Peyer's patch (tissue), 4 donors: Measurements from ENCODE around the gene KCNMA1. TPM values are rescaled to one million over a fixed set of nuclear protein-coding genes. Genes with fewer than 3 reads are reported as not detected.

Experiments used
- DNase-seq, 3 donors: peaks; one replicate each; pipeline ENCODE4 v3.0.0-alpha.2; 2017 to 2019
- H3K27ac ChIP-seq, 4 donors: fragments of 200-600 bp; sonication (generic); one replicate each; pipeline ENCODE4 v1.5.1; 2016 to 2019
- H3K27me3 ChIP-seq, 2 donors: fragments of 200-600 bp; sonication (generic); one replicate each; pipeline ENCODE4 v1.5.1; 2019
- H3K36me3 ChIP-seq, 3 donors: fragments of 200-600 bp; sonication (generic); one replicate each; pipeline ENCODE4 v1.5.1; 2016 to 2019
- H3K4me1 ChIP-seq, 4 donors: fragments of 200-600 bp; sonication (generic); one replicate each; pipeline ENCODE4 v1.5.1; 2016 to 2019
- H3K4me3 ChIP-seq, 4 donors: fragments of 200-600 bp; sonication (generic); 1 replicate in 3 of 4; 2 replicates in 1 of 4; pipeline ENCODE4 v1.5.1; 2016 to 2019; ENCODE audit warnings: mild to moderate bottlenecking in 1 of 4
- H3K9me3 ChIP-seq, 4 donors: fragments of 200-600 bp; sonication (generic); one replicate each; pipeline ENCODE4 v1.5.1; 2016 to 2019; ENCODE audit warnings: mild to moderate bottlenecking in 1 of 4
- CTCF ChIP-seq, 6 experiments: fragments of 450-650 bp in 4 of 6; fragments of 200-600 bp in 2 of 6; sonication (generic) in 1 of 6; IDR thresholded peaks; one replicate each; pipeline ENCODE4 v1.5.1; 2017 to 2019; ENCODE audit warnings: antibody characterized with exemption in 6 of 6, mild to moderate bottlenecking in 3 of 6, moderate library complexity in 1 of 6
- POLR2A ChIP-seq, 2 donors: fragments of 450-650 bp; IDR thresholded peaks; one replicate each; pipeline ENCODE4 v1.5.1; 2017; ENCODE audit warnings: antibody characterized with exemption in 2 of 2, mild to moderate bottlenecking in 2 of 2, moderate library complexity in 2 of 2
- total RNA-seq, 4 donors: library from RNA; depleted of rRNA; stranded (reverse); fragments of >200 nt; gene quantifications; one replicate each; pipeline ENCODE4 v1.1.0, GENCODE V29; 2016

Gene KCNMA1
- total RNA-seq, 4 donors from 2014 or later = 17.8 to 29.1 (median 23.9) TPM

GRCh38 chr10:76920581-76920980, 717.0 kb downstream of the KCNMA1 start:
- TF ChIP-seq POLR2A (IDR thresholded peaks at IDR 0.05) (no peak), CTCF (IDR thresholded peaks at IDR 0.05) (no peak)
- Histone ChIP-seq H3K4me3 (no peak overlapping the region), H3K27me3 (no peaks in the 10 kb centered on the region), H3K36me3 (no peaks in the 10 kb centered on the region), H3K27ac (no peak overlapping the region), H3K4me1 (no peaks in the 10 kb centered on the region), H3K9me3 (no peaks in the 10 kb centered on the region)
- DNase-seq = no peak

- Histone ChIP-seq H3K4me3 (no peak overlapping the region), H3K27ac (no peak overlapping the region), H3K36me3 (no peaks in the 10 kb centered on the region), H3K27me3 (no peaks in the 10 kb centered on the region), H3K4me1 (no peaks in the 10 kb centered on the region), H3K9me3 (no peaks in the 10 kb centered on the region)
- no peak for DNase-seq
- no peak for TF ChIP-seq CTCF (IDR thresholded peaks at IDR 0.05)
- no peak for TF ChIP-seq POLR2A (IDR thresholded peaks at IDR 0.05)
Measured at GRCh38 chr10:76918106-76918505, 719.5 kb downstream of the KCNMA1 start.

- H3K9me3 ChIP-seq = no peaks in the 10 kb centered on the region
- no peaks in the 10 kb centered on the region for H3K27me3 ChIP-seq
- no peak for DNase-seq
- no peak overlapping the region for H3K4me3 ChIP-seq
- TF ChIP-seq CTCF (IDR thresholded peaks at IDR 0.05) (no peak), POLR2A (IDR thresholded peaks at IDR 0.05) (no peak)
- no peaks in the 10 kb centered on the region for H3K36me3 ChIP-seq
- no peaks in the 10 kb centered on the region for H3K4me1 ChIP-seq
- H3K27ac ChIP-seq = no peak overlapping the region
Measured at GRCh38 chr10:76917071-76917470, 720.5 kb downstream of the KCNMA1 start.

- no peak for TF ChIP-seq CTCF (IDR thresholded peaks at IDR 0.05)
- no peak for TF ChIP-seq POLR2A (IDR thresholded peaks at IDR 0.05)
- Histone ChIP-seq H3K9me3 (no peaks in the 10 kb centered on the region), H3K4me1 (no peaks in the 10 kb centered on the region), H3K4me3 (no peak overlapping the region), H3K36me3 (no peaks in the 10 kb centered on the region), H3K27me3 (no peaks in the 10 kb centered on the region), H3K27ac (no peak overlapping the region)
- DNase-seq = no peak
Measured at GRCh38 chr10:76916536-76916935, 721.1 kb downstream of the KCNMA1 start.

GRCh38 chr10:76915316-76915715, 722.3 kb downstream of the KCNMA1 start:
- H3K36me3 ChIP-seq = no peaks in the 10 kb centered on the region
- H3K4me1 ChIP-seq = no peaks in the 10 kb centered on the region
- H3K9me3 ChIP-seq = no peaks in the 10 kb centered on the region
- no peak for TF ChIP-seq CTCF (IDR thresholded peaks at IDR 0.05)
- TF ChIP-seq POLR2A (IDR thresholded peaks at IDR 0.05) = no peak
- H3K27ac ChIP-seq = no peak overlapping the region
- DNase-seq = no peak
- no peak overlapping the region for H3K4me3 ChIP-seq
- no peaks in the 10 kb centered on the region for H3K27me3 ChIP-seq

GRCh38 chr10:76911184-76911583, 726.4 kb downstream of the KCNMA1 start:
- Histone ChIP-seq H3K36me3 (no peaks in the 10 kb centered on the region), H3K27me3 (no peaks in the 10 kb centered on the region), H3K4me1 (no peaks in the 10 kb centered on the region), H3K4me3 (no peak overlapping the region), H3K27ac (no peak overlapping the region), H3K9me3 (no peaks in the 10 kb centered on the region)
- no peak for DNase-seq
- TF ChIP-seq CTCF (IDR thresholded peaks at IDR 0.05) (no peak), POLR2A (IDR thresholded peaks at IDR 0.05) (no peak)
